ENCODE data around the gene KDM6B.

DNA sequence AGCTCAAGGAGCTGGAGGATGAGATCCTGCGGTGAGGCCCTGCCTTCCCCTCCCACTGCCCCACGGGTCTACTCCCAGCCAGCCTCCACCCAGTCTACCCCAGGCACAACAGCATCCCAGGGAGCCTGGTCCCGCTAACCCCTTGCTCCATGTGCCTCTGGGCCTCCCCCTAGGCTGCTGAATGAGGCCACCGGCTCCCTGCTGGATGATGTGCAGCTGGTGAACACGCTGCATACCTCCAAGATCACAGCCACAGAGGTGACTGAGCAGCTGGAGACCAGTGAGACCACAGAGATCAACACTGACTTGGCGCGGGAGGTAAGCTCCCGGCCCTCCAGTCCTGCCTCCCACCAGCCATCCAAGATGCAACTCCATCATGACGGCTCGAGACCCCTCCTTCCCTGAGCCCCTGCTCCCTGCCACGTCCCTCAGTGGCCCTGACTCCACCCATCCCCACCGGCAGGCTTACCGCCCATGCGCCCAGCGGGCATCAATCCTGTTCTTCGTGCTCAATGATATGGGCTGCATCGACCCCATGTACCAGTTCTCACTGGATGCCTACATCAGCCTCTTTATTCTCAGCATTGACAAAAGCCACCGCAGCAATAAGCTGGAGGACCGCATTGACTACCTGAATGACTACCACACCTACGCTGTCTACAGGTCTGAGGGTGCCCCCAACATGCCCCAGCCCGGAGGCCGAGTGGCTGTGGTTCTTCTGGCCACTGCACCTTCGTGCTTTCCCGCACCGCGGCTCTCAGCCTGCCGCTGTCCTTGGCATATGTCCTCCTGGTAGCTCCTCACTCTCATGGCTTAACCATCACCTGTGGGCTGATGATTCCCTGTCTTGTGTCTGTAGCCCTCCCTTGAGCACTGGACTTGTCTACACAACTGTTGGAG, 15.0 kb upstream of the KDM6B start:
- TF ChIP-seq, protein P1, sequence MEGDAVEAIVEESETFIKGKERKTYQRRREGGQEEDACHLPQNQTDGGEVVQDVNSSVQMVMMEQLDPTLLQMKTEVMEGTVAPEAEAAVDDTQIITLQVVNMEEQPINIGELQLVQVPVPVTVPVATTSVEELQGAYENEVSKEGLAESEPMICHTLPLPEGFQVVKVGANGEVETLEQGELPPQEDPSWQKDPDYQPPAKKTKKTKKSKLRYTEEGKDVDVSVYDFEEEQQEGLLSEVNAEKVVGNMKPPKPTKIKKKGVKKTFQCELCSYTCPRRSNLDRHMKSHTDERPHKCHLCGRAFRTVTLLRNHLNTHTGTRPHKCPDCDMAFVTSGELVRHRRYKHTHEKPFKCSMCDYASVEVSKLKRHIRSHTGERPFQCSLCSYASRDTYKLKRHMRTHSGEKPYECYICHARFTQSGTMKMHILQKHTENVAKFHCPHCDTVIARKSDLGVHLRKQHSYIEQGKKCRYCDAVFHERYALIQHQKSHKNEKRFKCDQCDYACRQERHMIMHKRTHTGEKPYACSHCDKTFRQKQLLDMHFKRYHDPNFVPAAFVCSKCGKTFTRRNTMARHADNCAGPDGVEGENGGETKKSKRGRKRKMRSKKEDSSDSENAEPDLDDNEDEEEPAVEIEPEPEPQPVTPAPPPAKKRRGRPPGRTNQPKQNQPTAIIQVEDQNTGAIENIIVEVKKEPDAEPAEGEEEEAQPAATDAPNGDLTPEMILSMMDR (IDR thresholded peaks at IDR 0.05) = no peak
- no peak for TF ChIP-seq POLR2A (IDR thresholded peaks at IDR 0.05)
